22Rv1 (cell line): ENCODE measurements around the gene CCDC116.

Experiments
- CTCF ChIP-seq: fragments of 450-650 bp; IDR thresholded peaks from 2 replicates; pipeline ENCODE4 v1.5.1; 2017; ENCODE audit warnings: mild to moderate bottlenecking
- ZFX ChIP-seq: fragments of 450-650 bp; IDR thresholded peaks from 2 replicates; pipeline ENCODE4 v1.6.1; 2017; ENCODE audit warnings: antibody characterized with exemption, borderline replicate concordance

- TF ChIP-seq CTCF, result no peak
- no peak for TF ChIP-seq ZFX
Measured at GRCh38 chr22:21680830-21681565, 48.4 kb downstream of the CCDC116 start.
